ENCODE measurements around the gene CDC23.
"Not testable (repeated sequence)": the region's sequence is repeated elsewhere in the genome, so short reads cannot be mapped to it uniquely, and the experiment has no call there.

- TF ChIP-seq, protein P1, sequence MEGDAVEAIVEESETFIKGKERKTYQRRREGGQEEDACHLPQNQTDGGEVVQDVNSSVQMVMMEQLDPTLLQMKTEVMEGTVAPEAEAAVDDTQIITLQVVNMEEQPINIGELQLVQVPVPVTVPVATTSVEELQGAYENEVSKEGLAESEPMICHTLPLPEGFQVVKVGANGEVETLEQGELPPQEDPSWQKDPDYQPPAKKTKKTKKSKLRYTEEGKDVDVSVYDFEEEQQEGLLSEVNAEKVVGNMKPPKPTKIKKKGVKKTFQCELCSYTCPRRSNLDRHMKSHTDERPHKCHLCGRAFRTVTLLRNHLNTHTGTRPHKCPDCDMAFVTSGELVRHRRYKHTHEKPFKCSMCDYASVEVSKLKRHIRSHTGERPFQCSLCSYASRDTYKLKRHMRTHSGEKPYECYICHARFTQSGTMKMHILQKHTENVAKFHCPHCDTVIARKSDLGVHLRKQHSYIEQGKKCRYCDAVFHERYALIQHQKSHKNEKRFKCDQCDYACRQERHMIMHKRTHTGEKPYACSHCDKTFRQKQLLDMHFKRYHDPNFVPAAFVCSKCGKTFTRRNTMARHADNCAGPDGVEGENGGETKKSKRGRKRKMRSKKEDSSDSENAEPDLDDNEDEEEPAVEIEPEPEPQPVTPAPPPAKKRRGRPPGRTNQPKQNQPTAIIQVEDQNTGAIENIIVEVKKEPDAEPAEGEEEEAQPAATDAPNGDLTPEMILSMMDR (IDR thresholded peaks at IDR 0.05; ENCODE audit: insufficient read depth, low read length, poor library complexity, severe bottlenecking) = not testable (repeated sequence)
- not testable (repeated sequence) for TF ChIP-seq EZH2phosphoT487 (conservative IDR thresholded peaks at IDR 0.05; ENCODE audit: low read length)
These were observed 19.3 kb downstream of the CDC23 start for GRCh38 chr5:138193859-138194258.
